Sciatic nerve (tissue), 2 donors: ENCODE data around the gene ASIP. TPM values are rescaled to one million over a fixed set of nuclear protein-coding genes. Genes with fewer than 3 reads are reported as not detected.
"Not testable (repeated sequence)": the region's sequence is repeated elsewhere in the genome, so short reads cannot be mapped to it uniquely, and the experiment has no call there.

Experiments used
- ATAC-seq: fragments of 200-7000 bp; cut with Tn5 transposase; one replicate; pipeline ENCODE4 v1.9.1; 2020; ENCODE audit warnings: mild to moderate bottlenecking, moderate library complexity
- DNase-seq: peaks from one replicate; pipeline ENCODE4 v3.0.0-alpha.2; 2020; ENCODE audit warnings: low spot score
- intact Hi-C: fragments of 100-400 bp; cut with DNase I; formaldehyde crosslinking; loops from one replicate; pipeline ENCODE4 v1.14.2; 2022
- total RNA-seq: library from RNA; stranded (reverse); fragmentation: NEBNext Ultra II Directional; extraction: Animal tissue kit (Norgen Biotek cat#: 25700); gene quantifications from one replicate; pipeline ENCODE4 v1.2.1, GENCODE V29; 2021
- donor health status: DM: no; HTN: no; CAD: no.
- donor health status: DM: no; HTN: no; CAD: no.

Gene ASIP
- 3.0 TPM for total RNA-seq

GRCh38 chr20:34240693-34241615 is at the start of gene ASIP:
Gene ASIP, plus strand, starts transcription at chr20:34241423. Its CDS starts 18,952 bp downstream, at chr20:34260375.
- intact Hi-C loops = loop anchor here (10.0 kb wide), 1 partner anchor 1096 kb away; no protein-coding TSS in a partner anchor
- ATAC-seq = peak; percentile 55
- DNase-seq = no peak

GRCh38 chr20:34193051-34193450 is 48.2 kb upstream of the ASIP start:
- intact Hi-C loops = no loop called here
- ATAC-seq (no peak), DNase-seq (no peak)

GRCh38 chr20:34199183-34199582 is 42.0 kb upstream of the ASIP start:
- ATAC-seq (no peak), DNase-seq (no peak)
- intact Hi-C loops = no loop called here

GRCh38 chr20:34200023-34200422 is 41.2 kb upstream of the ASIP start:
- intact Hi-C loops = no loop called here

GRCh38 chr20:34201531-34201930 is 39.7 kb upstream of the ASIP start:
- no peak for ATAC-seq

More at GRCh38 chr20:34200023-34200422, 41.2 kb upstream of the ASIP start:
- ATAC-seq (no peak), DNase-seq (no peak)

GRCh38 chr20:34205172-34205880 is 35.9 kb upstream of the ASIP start:
- ATAC-seq, intact Hi-C loops, DNase-seq: not testable (repeated sequence)

More at GRCh38 chr20:34201531-34201930, 39.7 kb upstream of the ASIP start:
- no peak for DNase-seq
- intact Hi-C loops = no loop called here

GRCh38 chr20:34209111-34209510 is 32.1 kb upstream of the ASIP start:
- intact Hi-C loops = no loop called here
- ATAC-seq (no peak), DNase-seq (no peak)

GRCh38 chr20:34210271-34210670 is 31.0 kb upstream of the ASIP start:
- intact Hi-C loops = no loop called here
- DNase-seq (no peak), ATAC-seq (no peak)

- no peak for ATAC-seq
- intact Hi-C loops = no loop called here
- DNase-seq = no peak
Measured at GRCh38 chr20:34211591-34211990, 29.6 kb upstream of the ASIP start.

GRCh38 chr20:34213213-34213612 is 28.0 kb upstream of the ASIP start:
- intact Hi-C loops = no loop called here
- no peak for ATAC-seq
- no peak for DNase-seq

GRCh38 chr20:34215711-34216381 is 25.4 kb upstream of the ASIP start:
- intact Hi-C loops = no loop called here
- peak; percentile 96 for ATAC-seq
- peak; percentile 82 for DNase-seq

- DNase-seq (no peak), ATAC-seq (no peak)
- intact Hi-C loops = no loop called here
Measured at GRCh38 chr20:34216382-34216742, 24.9 kb upstream of the ASIP start.

- DNase-seq = no peak
- intact Hi-C loops = no loop called here
- no peak for ATAC-seq
Measured at GRCh38 chr20:34220561-34220960, 20.7 kb upstream of the ASIP start.

- intact Hi-C loops = no loop called here
- no peak for DNase-seq
- ATAC-seq = peak; percentile 85
Measured at GRCh38 chr20:34222208-34222607, 19.0 kb upstream of the ASIP start.

- DNase-seq, intact Hi-C loops, ATAC-seq: not testable (repeated sequence)
Measured at GRCh38 chr20:34224251-34224650, 17.0 kb upstream of the ASIP start.

GRCh38 chr20:34231634-34232033 is 9.6 kb upstream of the ASIP start:
- intact Hi-C loops = no loop called here
- DNase-seq (no peak), ATAC-seq (no peak)

GRCh38 chr20:34232494-34233087 is 8.6 kb upstream of the ASIP start:
- DNase-seq = no peak
- no peak for ATAC-seq
- intact Hi-C loops = no loop called here

GRCh38 chr20:34233687-34234086 is 7.5 kb upstream of the ASIP start:
- ATAC-seq (no peak), DNase-seq (no peak)
- intact Hi-C loops = no loop called here

- ATAC-seq = no peak
- no peak for DNase-seq
- intact Hi-C loops = no loop called here
Measured at GRCh38 chr20:34235875-34236274, 5.3 kb upstream of the ASIP start.
